ENCODE data around the gene TMEM236.

- TF ChIP-seq, protein P1, sequence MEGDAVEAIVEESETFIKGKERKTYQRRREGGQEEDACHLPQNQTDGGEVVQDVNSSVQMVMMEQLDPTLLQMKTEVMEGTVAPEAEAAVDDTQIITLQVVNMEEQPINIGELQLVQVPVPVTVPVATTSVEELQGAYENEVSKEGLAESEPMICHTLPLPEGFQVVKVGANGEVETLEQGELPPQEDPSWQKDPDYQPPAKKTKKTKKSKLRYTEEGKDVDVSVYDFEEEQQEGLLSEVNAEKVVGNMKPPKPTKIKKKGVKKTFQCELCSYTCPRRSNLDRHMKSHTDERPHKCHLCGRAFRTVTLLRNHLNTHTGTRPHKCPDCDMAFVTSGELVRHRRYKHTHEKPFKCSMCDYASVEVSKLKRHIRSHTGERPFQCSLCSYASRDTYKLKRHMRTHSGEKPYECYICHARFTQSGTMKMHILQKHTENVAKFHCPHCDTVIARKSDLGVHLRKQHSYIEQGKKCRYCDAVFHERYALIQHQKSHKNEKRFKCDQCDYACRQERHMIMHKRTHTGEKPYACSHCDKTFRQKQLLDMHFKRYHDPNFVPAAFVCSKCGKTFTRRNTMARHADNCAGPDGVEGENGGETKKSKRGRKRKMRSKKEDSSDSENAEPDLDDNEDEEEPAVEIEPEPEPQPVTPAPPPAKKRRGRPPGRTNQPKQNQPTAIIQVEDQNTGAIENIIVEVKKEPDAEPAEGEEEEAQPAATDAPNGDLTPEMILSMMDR (optimal IDR thresholded peaks at IDR 0.05 in 1 of 3, IDR thresholded peaks at IDR 0.05 in 1 of 3, conservative IDR thresholded peaks at IDR 0.05 in 1 of 3; ENCODE audit: extremely low read depth in 1 of 3, insufficient read depth in 2 of 3, low read length in 3 of 3), result no peak
- TF ChIP-seq EZH2 (IDR thresholded peaks at IDR 0.05; ENCODE audit: low read length), result no peak
Measured at GRCh38 chr10:17733620-17734019, 18.4 kb upstream of the TMEM236 start.
